A549 treated with Mapracorat at 1 μM for 4 hours (cell line): ENCODE data around the gene SLC25A15. TPM values are rescaled to one million over a fixed set of nuclear protein-coding genes. Genes with fewer than 3 reads are reported as not detected.

Experiments
- total RNA-seq: library from RNA; stranded (reverse); fragments of 200-300 nt; extraction: Qiagen RNA extraction; gene quantifications from 5 replicates; pipeline ENCODE4 v1.2.3, GENCODE V29; 2022

The SLC25A15 gene
- 14.6 to 19.5 TPM (median 16.6 TPM) in 5 replicates for total RNA-seq

DNA sequence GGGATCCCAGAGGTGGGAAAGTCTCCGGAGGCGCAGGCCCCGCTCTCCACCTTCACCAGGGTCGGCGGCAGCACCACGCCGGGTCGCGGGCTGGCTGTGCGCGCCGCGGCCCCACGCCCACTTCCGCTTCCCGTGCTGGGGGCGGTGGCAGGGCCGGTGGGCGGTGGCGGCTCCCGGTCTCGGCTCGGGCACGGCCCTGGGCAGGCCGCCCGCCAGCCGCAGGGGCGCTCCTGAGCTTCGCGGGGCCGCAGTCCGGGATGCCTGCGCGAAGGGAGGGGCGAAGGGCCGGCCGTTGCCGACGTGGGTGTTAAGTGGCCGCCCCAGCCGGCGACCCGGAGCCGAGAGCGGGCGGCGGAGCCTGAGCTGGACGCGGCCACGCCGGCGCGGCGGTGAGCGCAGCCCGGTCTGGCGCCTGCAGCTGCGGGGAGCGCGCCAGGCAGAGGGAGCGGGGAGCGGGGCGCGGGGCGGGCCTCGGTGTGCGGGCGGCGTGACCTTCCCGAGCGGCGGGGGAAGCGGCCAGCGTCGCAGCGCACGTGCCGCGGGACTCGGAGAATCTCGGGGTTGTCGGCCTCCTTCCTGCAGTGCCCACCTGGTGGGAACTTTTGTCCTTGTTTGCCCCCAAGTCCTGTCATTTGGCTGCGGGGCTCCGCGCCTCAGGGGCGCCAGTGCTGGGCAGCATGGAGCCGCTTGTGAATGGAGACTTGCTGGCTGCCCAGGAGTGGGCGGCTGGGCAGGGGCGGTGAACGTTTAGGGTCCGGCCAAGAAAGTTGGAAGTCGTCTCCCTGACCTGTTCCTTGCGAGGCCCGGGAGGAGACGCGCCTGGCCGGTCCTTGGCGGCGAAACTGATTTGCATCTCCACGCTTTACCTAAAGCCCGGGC lies at the start of gene SLC25A15:
SLC25A15 (plus strand) TSS at position 337 of the 879 bp plus-strand sequence. CDS start 3,616 bp downstream, outside the sequence.

GRCh38 chr13:40770934-40771618 lies 18.3 kb upstream of the SLC25A15 start, which contains the start of gene MRPS31:
MRPS31 (minus strand) TSS chr13:40771190; CDS start chr13:40771136, 54 bp downstream.

Other genes with a start within 250 kb of the SLC25A15 start
- 6.5 to 8.9 TPM (median 8.4 TPM) in 5 replicates for gene FOXO1, start 123.0 kb upstream of the SLC25A15 start, total RNA-seq
- 12.6 to 15.8 TPM (median 13.6 TPM) in 5 replicates for gene MRPS31, start 18.4 kb upstream of the SLC25A15 start, total RNA-seq
- gene ELF1, start 229.7 kb downstream of the SLC25A15 start, total RNA-seq = 30.7 to 42.5 TPM (median 35.0 TPM) in 5 replicates